MCF 10A (cell line): ENCODE data around the gene AGPS. TPM values are rescaled to one million over a fixed set of nuclear protein-coding genes. Genes with fewer than 3 reads are reported as not detected.

Experiments
- BruUV-seq: library from RNA; stranded (reverse); fragments of 400-500 nt; replicated peaks from 2 replicates; lab custom pipeline; 2021; lab: Mats Ljungman, UMichigan
- CTCF ChIA-PET: fragments of 300-600 bp; sonication (Branson Sonifier 250); formaldehyde crosslinking; extraction: SDS; loops from one replicate; lab custom pipeline; 2021; ENCODE audit warnings: antibody characterized with exemption, inconsistent platforms; lab: Yijun Ruan, JAX
- POLR2A ChIA-PET: fragments of 300-600, 350-650 bp; sonication (Branson Sonifier 250); formaldehyde crosslinking; extraction: SDS; loops from one replicate; lab custom pipeline; 2020; ENCODE audit warnings: antibody characterized with exemption, inconsistent platforms; lab: Yijun Ruan, JAX
- DNase-seq: peaks from one replicate; pipeline ENCODE4 v3.0.0-alpha.2; 2018; ENCODE audit not compliant: unreplicated experiment
- H3K27ac Mint-ChIP-seq: one replicate; pipeline ENCODE4 v1.8.0; 2022; ENCODE audit warnings: mild to moderate bottlenecking, low read depth, mixed read lengths; ENCODE audit not compliant: unreplicated experiment
- H3K27me3 Mint-ChIP-seq: one replicate; pipeline ENCODE4 v1.8.0; 2022; ENCODE audit warnings: mixed read lengths; ENCODE audit not compliant: insufficient read depth, unreplicated experiment
- H3K36me3 Mint-ChIP-seq: one replicate; pipeline ENCODE4 v1.8.0; 2022; ENCODE audit warnings: mild to moderate bottlenecking, moderate library complexity, mixed read lengths; ENCODE audit not compliant: insufficient read depth, unreplicated experiment
- H3K4me1 Mint-ChIP-seq: one replicate; pipeline ENCODE4 v1.8.0; 2022; ENCODE audit warnings: mixed read lengths; ENCODE audit not compliant: insufficient read depth, unreplicated experiment
- H3K4me3 Mint-ChIP-seq: one replicate; pipeline ENCODE4 v1.8.0; 2022; ENCODE audit warnings: mild to moderate bottlenecking, moderate library complexity, mixed read lengths; ENCODE audit not compliant: unreplicated experiment
- H3K9me3 Mint-ChIP-seq: one replicate; pipeline ENCODE4 v1.8.0; 2022; ENCODE audit warnings: mixed read lengths; ENCODE audit not compliant: unreplicated experiment
- intact Hi-C: fragments of 100-400 bp; cut with micrococcal nuclease; formaldehyde crosslinking; loops from 2 replicates; pipeline ENCODE4 v1.14.1; 2022
- total RNA-seq: library from RNA; stranded (reverse); gene quantifications from 2 replicates; pipeline ENCODE4 v1.2.3, GENCODE V29; 2022
- TF ChIP-seq, protein P1 (sequence below): fragments of 200-600 bp; IDR thresholded peaks from one replicate; pipeline ENCODE4 v1.8.0; 2022; ENCODE audit warnings: antibody characterized with exemption, mild to moderate bottlenecking; ENCODE audit not compliant: unreplicated experiment

AGPS gene
- total RNA-seq, 1 experiment from 2014 or later, result 49.5 TPM

DNA sequence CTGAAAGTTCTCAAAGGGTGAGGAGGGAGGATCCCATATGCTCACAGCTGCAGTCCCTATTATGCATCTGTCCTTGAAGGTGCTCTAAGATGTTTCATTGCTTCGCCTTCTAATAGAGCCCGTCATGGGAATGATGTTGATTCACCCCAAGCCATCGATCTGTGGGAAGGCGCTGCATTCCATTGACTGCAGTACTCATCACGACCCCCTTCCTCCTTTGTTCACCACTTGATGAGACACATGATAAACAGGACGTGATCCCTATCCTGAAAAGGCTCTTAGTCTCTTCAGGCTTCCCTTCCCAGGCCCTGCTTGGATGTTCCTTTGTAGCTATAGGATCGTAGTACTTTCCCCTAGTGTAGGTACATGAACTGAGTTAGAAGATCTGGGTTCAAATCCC is 181.8 kb downstream of the AGPS start:
- no peaks in the 10 kb centered on the region for H3K27me3 Mint-ChIP-seq
- no peaks in the 10 kb centered on the region for H3K36me3 Mint-ChIP-seq
- H3K4me1 Mint-ChIP-seq, result no peaks in the 10 kb centered on the region
- H3K4me3 Mint-ChIP-seq, result no peak overlapping the region
- DNase-seq, result no peak
- H3K27ac Mint-ChIP-seq, result no peak overlapping the region
- intact Hi-C loops, result no loop called here
- ChIA-PET POLR2A (interaction anchor here (0.7 kb wide), 1 partner anchor 24 kb away, joined by 3 read pairs; no protein-coding TSS in a partner anchor), CTCF (no interaction called here)
- H3K9me3 Mint-ChIP-seq, result no peaks in the 10 kb centered on the region
- TF ChIP-seq, protein P1, sequence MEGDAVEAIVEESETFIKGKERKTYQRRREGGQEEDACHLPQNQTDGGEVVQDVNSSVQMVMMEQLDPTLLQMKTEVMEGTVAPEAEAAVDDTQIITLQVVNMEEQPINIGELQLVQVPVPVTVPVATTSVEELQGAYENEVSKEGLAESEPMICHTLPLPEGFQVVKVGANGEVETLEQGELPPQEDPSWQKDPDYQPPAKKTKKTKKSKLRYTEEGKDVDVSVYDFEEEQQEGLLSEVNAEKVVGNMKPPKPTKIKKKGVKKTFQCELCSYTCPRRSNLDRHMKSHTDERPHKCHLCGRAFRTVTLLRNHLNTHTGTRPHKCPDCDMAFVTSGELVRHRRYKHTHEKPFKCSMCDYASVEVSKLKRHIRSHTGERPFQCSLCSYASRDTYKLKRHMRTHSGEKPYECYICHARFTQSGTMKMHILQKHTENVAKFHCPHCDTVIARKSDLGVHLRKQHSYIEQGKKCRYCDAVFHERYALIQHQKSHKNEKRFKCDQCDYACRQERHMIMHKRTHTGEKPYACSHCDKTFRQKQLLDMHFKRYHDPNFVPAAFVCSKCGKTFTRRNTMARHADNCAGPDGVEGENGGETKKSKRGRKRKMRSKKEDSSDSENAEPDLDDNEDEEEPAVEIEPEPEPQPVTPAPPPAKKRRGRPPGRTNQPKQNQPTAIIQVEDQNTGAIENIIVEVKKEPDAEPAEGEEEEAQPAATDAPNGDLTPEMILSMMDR, result no peak
- BruUV-seq, result no TSS peak

GRCh38 chr2:177575358-177575757 is 182.8 kb downstream of the AGPS start:
- CTCF ChIA-PET, result interaction anchor here (1.0 kb wide), 1 partner anchor 191 kb away, joined by 3 read pairs; no protein-coding TSS in a partner anchor
- Mint-ChIP-seq H3K9me3 (no peaks in the 10 kb centered on the region), H3K27me3 (no peaks in the 10 kb centered on the region), H3K4me3 (no peak overlapping the region), H3K27ac (no peak overlapping the region), H3K4me1 (no peaks in the 10 kb centered on the region), H3K36me3 (no peaks in the 10 kb centered on the region)
- DNase-seq, result no peak
- TF ChIP-seq, protein P1, result no peak
- intact Hi-C loops, result no loop called here
- BruUV-seq, result no TSS peak
- POLR2A ChIA-PET, result interaction anchor here (0.8 to 1.3 kb wide), 2 partner anchors 117 to 172 kb away, joined by 3 read pairs; no protein-coding TSS in a partner anchor

DNA sequence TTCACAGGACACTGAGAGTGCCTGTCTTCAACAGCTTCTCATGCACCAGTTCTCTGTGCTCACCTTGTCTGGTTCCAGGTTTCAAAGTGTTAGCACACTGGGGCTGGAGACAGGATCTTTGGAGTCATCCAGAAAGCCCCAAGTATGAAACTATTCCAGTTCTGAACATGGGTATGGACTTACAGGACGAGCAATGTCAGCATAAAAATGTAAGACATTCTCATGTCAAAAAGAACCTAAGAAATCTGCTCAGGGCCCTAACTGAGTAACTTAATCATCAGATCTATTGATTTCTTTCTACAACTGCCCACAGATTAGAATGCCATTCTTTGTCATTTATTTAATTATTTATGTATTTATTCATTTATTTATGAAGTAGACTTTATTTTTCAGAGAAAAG is 184.5 kb downstream of the AGPS start:
- Mint-ChIP-seq H3K27me3 (no peaks in the 10 kb centered on the region), H3K4me3 (no peak overlapping the region), H3K9me3 (no peaks in the 10 kb centered on the region), H3K4me1 (no peaks in the 10 kb centered on the region), H3K27ac (no peak overlapping the region), H3K36me3 (no peaks in the 10 kb centered on the region)
- no peak for DNase-seq
- TF ChIP-seq, protein P1, result no peak
- BruUV-seq, result no TSS peak
- intact Hi-C loops, result no loop called here
- CTCF ChIA-PET, result no interaction called here
- POLR2A ChIA-PET, result no interaction called here

GRCh38 chr2:177578454-177578853 is 185.9 kb downstream of the AGPS start:
- intact Hi-C loops, result no loop called here
- Mint-ChIP-seq H3K4me3 (no peak overlapping the region), H3K36me3 (no peaks in the 10 kb centered on the region), H3K27ac (no peak overlapping the region), H3K27me3 (no peaks in the 10 kb centered on the region), H3K4me1 (no peaks in the 10 kb centered on the region), H3K9me3 (no peaks in the 10 kb centered on the region)
- no TSS peak for BruUV-seq
- TF ChIP-seq, protein P1, result no peak
- no peak for DNase-seq
- ChIA-PET CTCF (interaction anchor here (1.0 kb wide), 1 partner anchor 9 kb away, joined by 3 read pairs; no protein-coding TSS in a partner anchor), POLR2A (interaction anchor here (0.5 kb wide), 1 partner anchor 19 kb away, joined by 3 read pairs; no protein-coding TSS in a partner anchor)
